Frontal cortex (tissue), 4 donors: ENCODE measurements around the gene EIF5A. TPM values are rescaled to one million over a fixed set of nuclear protein-coding genes. Genes with fewer than 3 reads are reported as not detected.
A peak's percentile ranks its signal among the peaks of the same experiment; 100 is the strongest.

Experiments used
- DNase-seq, 2 donors: peaks; one replicate each; pipeline ENCODE4 v3.0.0; 2012; ENCODE audit warnings: low spot score in 2 of 2
- FAIRE-seq: peaks from 2 replicates; lab custom pipeline; 2012; peaks lifted over from hg19 to GRCh38; lab: Jason Lieb, UNC
- total RNA-seq: library from RNA; depleted of rRNA; stranded (reverse); fragments of >200 nt; gene quantifications from one replicate; pipeline ENCODE4 v1.2.3, GENCODE V29; 2014
- donor health status: control.
- donor health status: control.
- donor health status: control.

Gene EIF5A
- total RNA-seq, 1 donor from 2014 or later: 208 TPM

DNA sequence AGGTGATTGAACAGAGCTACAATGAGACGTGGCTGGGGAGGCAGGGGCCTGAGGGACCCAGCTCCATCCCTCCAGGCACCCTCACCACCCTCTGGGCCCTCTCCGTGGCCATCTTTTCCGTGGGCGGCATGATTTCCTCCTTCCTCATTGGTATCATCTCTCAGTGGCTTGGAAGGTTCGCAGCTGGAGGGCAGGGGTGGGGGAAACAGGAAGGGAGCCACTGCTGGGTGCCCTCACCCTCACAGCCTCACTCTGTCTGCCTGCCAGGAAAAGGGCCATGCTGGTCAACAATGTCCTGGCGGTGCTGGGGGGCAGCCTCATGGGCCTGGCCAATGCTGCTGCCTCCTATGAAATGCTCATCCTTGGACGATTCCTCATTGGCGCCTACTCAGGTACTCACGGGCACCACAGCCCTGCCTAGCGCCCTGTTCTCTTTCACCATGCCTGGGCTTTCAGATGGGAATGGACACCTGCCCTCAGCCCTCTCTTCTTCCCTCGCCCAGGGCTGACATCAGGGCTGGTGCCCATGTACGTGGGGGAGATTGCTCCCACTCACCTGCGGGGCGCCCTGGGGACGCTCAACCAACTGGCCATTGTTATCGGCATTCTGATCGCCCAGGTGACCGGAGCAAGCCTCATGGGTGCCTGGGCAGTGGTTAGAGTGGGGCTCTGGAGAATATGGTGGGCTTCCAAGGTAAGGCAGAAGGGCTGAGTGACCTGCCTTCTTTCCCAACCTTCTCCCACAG, 23.8 kb upstream of the EIF5A start:
- FAIRE-seq (no peak), DNase-seq (no peak)

DNA sequence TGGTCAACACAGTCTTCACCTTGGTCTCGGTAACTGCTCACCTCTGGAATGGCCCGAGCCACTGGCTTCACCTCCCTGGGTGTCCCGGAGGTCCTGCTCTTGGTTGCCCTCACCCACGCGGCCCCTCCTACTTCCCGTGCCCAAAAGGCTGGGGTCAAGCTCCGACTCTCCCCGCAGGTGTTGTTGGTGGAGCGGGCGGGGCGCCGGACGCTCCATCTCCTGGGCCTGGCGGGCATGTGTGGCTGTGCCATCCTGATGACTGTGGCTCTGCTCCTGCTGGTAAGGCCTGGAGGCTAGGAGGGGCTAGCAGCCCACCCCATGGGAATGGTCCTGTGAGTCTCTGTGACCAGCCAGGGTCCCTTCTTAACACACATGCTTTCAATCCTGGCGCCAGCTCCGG, 22.5 kb upstream of the EIF5A start:
- no peak for FAIRE-seq

DNA sequence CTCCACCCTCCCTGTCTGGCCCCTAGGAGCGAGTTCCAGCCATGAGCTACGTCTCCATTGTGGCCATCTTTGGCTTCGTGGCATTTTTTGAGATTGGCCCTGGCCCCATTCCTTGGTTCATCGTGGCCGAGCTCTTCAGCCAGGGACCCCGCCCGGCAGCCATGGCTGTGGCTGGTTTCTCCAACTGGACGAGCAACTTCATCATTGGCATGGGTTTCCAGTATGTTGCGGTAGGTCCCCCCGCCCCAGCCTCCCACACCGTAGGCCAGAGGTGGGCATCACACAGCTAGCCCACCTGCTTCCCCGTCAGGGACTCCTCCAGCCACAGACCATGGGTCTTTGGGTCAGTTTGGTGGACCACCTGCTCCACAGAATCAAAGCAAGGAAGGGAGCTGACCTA, 21.7 kb upstream of the EIF5A start:
- DNase-seq (no peak), FAIRE-seq (no peak)

More for the DNA sequence above, 22.5 kb upstream of the EIF5A start:
- DNase-seq: no peak

DNA sequence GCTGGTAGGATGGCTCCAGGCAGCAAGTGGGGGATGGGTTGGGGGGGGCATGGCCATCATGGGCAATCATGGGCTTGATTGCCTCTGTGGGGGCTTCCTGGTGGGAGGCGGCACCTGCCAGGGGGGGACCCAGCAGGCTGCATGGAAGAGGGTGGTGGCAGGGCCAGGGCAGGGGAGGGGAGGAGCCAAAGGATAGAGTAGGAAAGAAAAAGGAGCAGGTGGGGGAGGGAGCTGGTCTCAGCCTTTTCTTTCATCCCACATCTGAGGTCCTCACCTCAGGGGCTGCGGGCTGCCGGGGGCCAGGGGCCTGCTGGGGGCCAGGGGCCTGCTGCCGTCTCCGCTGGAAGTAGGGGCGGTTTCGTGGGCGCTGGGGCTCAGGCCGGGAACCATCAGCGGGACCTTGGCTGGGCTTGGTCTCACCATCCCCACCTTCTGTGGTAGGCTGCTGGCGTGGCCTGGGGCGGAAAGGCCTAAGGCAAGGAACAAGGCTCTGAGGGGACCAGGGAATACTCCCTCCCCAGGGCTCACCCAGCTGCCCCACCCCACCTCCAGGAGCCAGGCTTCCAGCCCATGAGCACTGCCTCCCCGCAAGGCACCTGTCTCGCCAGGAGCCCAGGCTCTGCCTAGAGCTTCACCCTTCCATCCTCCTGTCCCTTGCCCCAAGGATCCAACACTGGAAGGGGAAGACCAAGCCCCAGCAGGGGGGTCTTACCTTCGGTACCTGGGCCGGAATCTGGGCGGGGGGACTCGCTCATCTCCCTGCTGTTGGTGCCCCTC, 18.0 kb upstream of the EIF5A start:
- FAIRE-seq: no peak

DNA sequence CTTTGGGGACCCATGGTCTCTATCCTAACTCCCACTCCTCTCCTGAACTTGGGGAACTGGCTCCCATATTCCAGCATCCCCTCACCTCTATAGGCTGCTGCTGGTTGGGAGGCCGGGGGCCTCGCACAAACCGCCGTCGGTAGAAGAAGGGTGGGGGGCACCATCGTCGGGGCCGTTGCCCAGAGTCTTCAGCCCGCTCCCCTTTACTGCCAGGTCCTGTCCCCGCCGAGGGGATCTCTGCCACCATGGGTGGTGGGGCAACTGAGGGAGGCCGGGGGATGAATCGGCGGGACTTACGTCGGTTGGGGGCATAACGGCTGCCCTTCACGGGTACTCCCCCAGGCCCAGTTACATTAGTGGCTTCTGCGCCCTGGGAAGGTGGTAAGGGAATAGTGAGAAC, 17.3 kb upstream of the EIF5A start:
- FAIRE-seq (no peak), DNase-seq (no peak)

More for the DNA sequence above, 18.0 kb upstream of the EIF5A start:
- peak in 1 of 2 donors; percentile 20 for DNase-seq

DNA sequence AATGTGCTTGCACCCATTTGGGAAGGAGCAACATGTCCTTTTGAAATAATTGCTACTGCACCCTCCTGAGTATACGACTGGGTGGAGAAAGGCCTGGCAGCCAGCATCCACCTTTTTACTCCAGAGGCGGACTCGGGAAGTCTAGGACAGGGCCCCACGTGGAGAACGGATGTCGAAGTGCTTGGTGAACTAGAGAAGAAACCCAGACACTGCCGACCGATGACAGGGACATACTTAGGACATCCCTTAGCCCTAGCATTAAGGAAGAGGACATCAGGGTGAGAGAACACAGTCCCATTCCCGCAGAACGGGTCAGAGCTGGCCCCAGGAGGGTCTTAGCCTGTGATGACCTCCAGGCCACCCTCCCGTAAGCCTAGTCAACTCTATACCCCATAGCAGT, 16.7 kb upstream of the EIF5A start:
- FAIRE-seq: no peak
- DNase-seq: peak in 1 of 2 donors; percentile 17

DNA sequence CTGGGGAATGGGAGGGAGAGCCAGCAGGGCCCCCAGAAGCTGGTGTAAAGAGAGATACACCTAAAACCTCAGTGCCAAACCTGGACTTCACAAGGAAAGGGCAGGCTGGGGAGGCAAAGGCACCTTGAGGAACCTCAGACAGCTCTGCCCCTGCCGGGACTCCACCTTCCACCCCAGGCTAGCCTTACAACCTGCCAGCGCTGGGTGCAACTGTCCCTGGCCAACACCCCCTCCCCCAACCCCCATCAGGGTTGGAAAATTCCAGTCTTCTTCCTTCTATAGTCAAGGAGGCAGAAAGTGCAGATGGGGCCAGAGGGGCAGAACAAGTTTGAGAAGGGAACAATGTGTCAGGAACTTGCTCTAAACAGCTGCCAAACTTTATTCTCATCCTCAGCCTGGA, 15.2 kb upstream of the EIF5A start:
- FAIRE-seq: no peak
- peak in 1 of 2 donors; percentile 21 for DNase-seq

DNA sequence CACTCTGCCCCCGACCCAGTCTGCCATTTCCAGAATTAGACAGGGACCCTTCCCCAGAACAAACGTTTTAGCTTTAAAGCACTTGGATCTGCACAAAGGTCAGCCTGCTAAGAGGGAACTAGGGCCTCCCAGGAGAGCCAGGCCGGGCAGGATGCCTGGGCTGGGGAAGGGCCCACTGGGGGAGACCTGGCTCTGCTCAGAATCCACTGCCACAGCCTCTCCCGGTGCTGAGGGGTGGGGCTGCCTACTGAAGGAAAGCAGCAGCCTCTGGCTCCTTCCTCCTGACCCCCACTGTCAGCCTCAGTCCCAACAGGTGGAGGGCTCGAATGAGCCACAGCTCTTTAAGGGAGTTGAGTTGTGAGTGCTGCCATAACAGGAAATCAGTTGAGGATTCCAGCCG, 14.7 kb upstream of the EIF5A start:
- no peak for FAIRE-seq
- peak in 1 of 2 donors; percentile 46 for DNase-seq

DNA sequence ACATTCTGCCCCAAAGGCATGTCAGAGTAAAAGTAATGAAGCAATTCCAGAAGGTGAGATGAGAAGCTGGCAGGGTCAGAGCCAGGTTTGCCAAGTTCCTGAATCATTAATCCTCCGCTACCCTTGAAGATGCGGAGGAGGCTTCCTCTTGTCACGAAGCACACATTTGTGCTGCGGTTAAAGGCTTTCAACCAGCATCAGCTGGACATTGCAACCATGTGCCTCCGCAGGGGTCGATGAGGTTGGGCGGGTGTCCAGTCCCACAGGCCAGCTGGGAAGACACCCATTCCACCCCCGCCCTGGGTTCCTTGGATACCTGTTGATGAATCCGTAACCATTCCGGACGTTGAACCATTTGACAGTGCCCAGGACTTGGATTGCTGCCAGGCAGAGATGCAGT, 14.3 kb upstream of the EIF5A start:
- peak in 1 of 2 donors; percentile 40 for DNase-seq
- no peak for FAIRE-seq

DNA sequence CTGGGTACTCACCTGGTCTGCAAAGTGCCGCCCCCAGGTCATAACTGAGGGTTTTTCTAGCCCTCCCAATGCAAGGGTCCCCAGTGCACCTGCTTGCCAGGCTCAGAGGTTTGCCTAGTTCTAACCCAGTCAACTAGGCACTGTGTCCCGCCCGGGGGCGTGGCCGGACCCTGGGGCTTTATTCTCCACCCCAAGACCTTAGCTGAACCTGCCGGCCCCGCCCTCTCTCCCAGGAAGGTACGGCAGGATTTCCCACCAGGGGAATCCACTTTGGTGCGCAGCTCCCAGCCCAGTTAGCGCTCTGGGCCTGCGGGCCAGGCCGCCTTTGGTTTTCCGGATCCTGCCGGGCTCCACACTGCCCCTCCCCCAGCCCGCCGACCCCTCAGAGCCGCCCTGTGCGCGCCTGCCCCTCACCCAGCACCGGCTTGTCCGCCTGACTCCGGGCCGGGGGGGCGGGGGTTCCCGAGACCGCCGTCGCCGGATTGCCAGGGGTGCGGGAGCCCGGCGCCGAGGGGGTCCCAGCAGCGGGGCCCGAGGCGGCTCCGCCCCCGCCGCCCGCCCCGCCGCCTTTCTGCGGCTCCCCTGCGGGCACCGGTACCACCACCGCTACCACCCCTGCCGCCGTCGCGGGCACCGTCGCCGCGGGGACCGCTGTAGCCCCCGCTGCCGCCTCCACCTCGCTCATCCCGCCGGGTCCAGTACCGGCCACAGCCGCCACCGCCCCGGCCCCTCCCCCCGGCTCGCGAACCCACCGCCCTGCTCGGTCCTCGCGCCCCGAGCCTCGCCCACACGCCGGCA, 13.4 kb upstream of the EIF5A start:
- no peak for DNase-seq
- no peak for FAIRE-seq

DNA sequence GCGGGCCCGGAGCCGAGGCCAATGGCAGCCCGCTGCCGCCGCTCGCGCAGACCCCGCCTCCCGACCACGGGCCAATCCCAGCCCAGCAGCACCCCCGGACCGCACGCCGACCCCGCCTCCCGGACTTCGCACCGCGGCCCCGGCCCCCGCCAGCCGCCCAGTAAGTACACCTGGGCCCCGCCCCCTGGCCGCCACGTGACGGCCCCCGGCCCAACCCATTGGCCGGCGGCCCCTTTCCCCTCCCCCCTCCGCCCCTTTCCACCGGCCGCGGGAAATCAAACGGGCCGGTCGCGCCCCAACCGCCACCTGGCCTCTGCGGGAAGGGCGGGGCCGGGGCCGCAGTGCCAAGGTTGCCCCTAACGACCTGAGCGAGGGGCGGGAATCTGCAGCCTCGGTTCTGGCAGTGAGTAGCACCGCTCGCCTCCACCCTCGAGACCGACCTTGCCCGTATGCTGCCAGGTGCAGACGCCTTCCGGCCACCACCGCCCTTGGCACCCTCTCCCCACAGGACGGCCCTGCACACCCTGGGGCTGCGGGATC, 12.7 kb upstream of the EIF5A start, which contains the start of gene YBX2:
Gene YBX2 (minus strand): TSS at position 26 of the 540 bp plus-strand sequence. CDS start 139 bp downstream, outside the sequence.
- FAIRE-seq (no peak), DNase-seq (peak; percentile 77 to 86)

DNA sequence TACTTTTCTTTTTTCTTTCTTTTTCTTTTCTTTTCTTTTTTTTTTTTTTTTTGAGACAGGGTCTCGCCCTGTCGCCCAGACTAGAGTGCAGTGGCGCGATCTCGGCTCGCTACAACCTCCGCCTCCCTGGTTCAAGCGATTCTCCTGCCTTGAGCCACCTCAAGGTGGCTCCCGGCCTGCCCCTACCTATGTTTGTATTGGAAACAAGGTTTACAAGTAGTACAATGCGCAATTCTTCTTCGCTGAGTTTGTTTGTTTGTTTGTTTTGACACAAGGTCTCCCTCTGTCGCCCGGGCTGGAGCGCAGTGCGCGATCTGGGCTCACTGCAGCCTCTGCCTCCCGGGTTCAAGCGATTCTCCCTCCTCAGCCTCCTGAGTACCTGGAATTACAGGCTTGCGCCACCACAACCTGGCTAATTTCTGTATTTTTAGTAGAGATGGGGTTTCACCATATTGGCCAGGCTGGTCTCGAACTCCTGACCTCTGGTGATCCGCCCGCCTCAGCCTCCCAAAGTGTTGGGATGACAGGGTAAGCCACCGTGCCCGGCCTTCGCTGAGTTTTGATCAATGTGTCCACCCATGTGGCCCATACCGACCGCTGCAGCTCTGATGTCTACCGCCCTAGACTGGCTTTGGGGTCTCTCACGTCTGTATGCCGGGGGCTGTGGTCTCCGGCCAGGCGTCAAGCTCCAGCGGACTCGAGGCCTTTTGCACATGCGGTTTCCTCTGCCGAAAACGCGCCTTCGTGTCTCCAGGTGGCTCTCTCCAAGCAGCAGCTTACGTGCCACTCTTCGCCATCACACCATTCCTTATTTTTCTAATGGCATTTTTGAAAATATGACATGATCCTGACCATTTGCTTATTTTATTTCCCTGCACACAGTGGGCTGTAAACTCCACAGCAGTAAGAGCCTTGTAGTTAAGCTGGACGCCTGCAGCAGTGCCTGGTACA, 11.9 kb upstream of the EIF5A start:
- FAIRE-seq (no peak), DNase-seq (no peak)

DNA sequence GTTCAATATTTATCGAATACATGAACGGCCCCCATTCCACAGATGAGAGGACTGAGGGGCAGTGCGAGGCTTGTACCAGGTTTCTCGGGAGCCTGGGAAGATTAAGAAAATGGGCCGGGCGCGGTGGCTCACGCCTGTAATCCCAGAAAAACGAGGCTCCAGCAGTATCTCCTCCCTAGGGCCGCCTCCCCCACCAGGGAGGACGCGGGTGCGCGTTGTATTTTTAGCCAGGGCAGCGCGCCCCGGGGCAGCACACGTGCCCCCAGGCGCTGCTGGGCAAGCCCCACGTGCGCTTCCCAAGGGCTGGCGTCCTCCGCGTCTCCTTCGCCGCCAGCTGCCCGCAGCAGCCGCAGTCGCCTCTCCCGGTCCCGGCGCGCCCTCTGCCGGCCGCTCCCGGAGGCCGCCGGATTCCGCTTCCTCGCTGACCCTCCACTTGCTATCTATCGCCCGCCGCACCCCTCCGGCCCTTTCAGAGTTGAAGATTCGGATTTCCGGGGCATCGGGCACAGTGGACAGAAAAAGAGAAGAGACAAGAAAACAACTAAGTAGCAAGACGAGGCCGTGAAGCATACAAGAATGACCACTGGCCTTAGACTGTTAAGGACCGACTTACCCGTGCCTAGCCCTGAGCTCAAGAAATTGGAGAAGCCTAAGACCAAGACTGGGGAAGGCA, 11.1 kb upstream of the EIF5A start:
- FAIRE-seq (no peak), DNase-seq (peak; percentile 89 to 94)

DNA sequence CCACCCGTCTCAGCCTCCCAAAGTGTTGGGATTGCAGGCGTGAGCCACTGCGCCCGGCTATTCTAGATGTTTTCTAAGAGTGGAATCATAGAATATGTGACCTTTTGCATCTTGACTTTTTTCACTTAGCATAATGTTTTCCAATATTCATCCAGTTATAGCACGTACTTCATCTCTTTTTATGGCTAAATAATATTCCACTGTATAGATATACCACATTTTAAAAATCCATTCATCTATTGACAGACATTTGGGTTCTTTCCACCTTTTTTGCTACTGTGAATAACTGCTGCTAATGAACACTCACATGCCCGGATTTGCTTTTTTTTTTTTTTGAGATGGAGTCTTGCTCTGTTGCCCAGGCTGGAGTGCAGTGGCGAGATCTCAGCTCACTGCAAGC, 3.2 kb upstream of the EIF5A start:
- FAIRE-seq: no peak

DNA sequence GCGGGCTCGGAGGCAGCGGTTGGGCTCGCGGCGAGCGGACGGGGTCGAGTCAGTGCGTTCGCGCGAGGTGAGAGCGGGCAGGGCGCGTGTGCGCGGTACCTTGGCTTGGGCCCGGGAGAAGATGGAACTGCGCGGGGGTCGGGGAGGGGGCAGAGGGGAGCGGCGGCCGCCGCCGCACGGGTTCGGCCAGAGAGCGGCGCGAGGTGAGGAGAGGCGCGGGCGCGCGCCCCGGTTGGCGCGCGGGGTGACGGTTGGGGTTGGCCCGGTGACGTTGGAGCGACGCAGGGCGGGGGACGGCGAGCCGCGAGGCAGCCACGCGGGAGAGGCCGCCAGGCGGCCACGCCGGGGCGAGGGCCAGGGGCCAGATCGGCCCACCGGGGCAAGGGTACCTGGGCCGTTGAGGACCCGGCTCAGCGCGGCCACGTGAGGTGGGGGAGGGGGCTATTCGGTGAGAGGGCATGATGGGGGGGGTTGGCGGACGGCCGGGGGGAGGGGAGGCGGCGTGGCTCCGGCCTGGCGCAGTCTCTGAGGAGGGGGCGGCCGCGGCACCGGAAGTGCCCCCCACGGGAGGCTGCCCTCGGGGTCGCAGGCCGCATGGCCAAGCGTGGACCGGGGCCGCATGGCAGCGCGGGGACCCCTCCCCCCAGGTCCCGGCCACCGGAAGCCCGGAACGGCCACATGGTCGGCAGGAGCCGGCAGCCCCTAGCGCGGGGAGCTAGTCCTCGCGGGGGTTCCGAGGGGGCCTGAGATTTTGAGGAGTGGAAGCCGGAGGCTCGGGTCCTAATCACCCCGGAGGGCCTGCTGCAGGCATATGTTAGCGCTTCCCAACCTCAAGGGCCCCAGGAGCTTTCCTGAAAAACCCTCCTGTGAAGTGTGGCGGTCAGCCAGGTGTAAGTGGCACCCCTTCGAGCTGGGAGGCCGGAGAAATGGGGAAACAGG, 527 bp downstream of the EIF5A start:
- FAIRE-seq (no peak), DNase-seq (peak; percentile 57 to 69)

More for the DNA sequence above, 3.2 kb upstream of the EIF5A start:
- no peak for DNase-seq

DNA sequence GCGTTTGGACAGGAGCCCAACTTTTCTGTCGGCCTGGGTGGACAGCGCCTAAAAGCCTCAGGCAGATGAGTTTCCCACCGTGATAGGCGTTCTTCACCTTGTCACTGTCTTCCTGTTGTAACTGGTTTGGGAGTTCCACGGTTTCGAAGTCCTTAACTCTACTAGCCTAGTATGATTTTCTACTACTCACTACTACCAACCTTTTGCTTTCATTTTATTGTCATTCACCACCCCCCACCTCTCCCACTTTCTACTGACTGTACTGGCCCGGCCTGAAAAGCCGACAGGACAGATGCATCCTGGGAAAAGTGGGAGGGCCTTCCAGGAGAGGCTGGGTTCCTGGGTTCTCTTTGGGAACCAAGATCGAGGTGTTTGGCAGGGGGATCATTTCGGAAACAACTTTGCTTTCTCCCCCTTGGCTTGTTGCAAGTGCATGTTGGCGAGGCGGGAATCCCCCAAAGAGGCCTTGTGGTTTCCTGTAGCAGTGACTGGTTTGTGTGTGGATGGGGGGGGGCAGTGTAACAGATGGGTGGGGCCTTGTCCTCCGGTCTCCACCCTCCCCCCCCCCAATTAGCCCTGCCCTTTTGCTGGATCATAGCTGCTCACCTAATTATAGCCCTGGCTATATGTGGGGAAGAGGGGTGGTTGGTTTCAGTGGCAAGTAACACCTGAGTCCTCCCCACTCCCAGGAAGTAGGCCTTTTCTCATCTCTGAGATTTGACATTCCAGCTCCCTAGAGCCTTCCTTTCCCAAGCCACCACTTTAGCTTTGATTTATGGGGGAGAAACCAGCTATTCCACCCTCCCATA, 1.4 kb downstream of the EIF5A start:
- DNase-seq (peak; percentile 61), FAIRE-seq (no peak)
